ENCODE results near the gene TRABD2A. TPM values are rescaled to one million over a fixed set of nuclear protein-coding genes. Genes with fewer than 3 reads are reported as not detected.
"Not testable (repeated sequence)": the region's sequence is repeated elsewhere in the genome, so short reads cannot be mapped to it uniquely, and the experiment has no call there.

Gene TRABD2A
- total RNA-seq, 1 experiment from 2014 or later: 1.7 TPM

GRCh38 chr2:84915675-84916074, 34.8 kb upstream of the TRABD2A start:
- not testable (repeated sequence) for H4K91ac ChIP-seq (ENCODE audit: insufficient read length, low read depth, low read length); H3T11ph ChIP-seq (ENCODE audit: low read length); H4K5ac ChIP-seq (ENCODE audit: insufficient read length, low read depth, low read length); H3K27me3 ChIP-seq (ENCODE audit: insufficient read depth, low read length); H3K23me2 ChIP-seq (ENCODE audit: insufficient read length, low read depth, low read length, poor library complexity, severe bottlenecking); H3K4me1 ChIP-seq (ENCODE audit: insufficient read depth, low read length); H3K4ac ChIP-seq (ENCODE audit: low read depth, low read length); H3K18ac ChIP-seq (ENCODE audit: insufficient read length, low read depth, low read length); H3K27ac Mint-ChIP-seq; H2AK5ac ChIP-seq (ENCODE audit: insufficient read length, low read length); H3K23ac ChIP-seq (ENCODE audit: insufficient read length, low read depth, low read length); H3K4me3 Mint-ChIP-seq; H3K79me1 ChIP-seq (ENCODE audit: insufficient read depth, low read depth, low read length, poor library complexity, severe bottlenecking); H3K36me3 Mint-ChIP-seq (ENCODE audit: insufficient read depth in 1 of 3, low read depth in 3 of 3); H3K14ac ChIP-seq (ENCODE audit: insufficient read depth, low read length); H2BK15ac ChIP-seq (ENCODE audit: low read depth, low read length); H2BK5ac ChIP-seq (ENCODE audit: insufficient read length, low read length); H3K27me3 Mint-ChIP-seq (ENCODE audit: low read depth); H3K79me2 ChIP-seq (ENCODE audit: insufficient read depth, low read length); H3K27ac ChIP-seq (ENCODE audit: insufficient read length, low read depth, low read length); H4K8ac ChIP-seq (replicated peaks; ENCODE audit: insufficient read length, low read depth, low read length); DNase-seq; H2BK120ac ChIP-seq (ENCODE audit: low read depth, low read length, poor library complexity, severe bottlenecking); H4K20me1 ChIP-seq (ENCODE audit: control insufficient read depth, insufficient read depth, insufficient read length); H2BK12ac ChIP-seq (ENCODE audit: insufficient read length, low read depth, low read length); H3K9me3 ChIP-seq (ENCODE audit: control insufficient read depth, low read depth, low read length); H3K9ac ChIP-seq (ENCODE audit: extremely low read depth, insufficient read length, low read length); H2AFZ ChIP-seq (ENCODE audit: low read length); H2BK20ac ChIP-seq (ENCODE audit: low read depth, low read length, poor library complexity, severe bottlenecking); H3K56ac ChIP-seq (ENCODE audit: insufficient read length, low read depth, low read length); H3K4me2 ChIP-seq (ENCODE audit: insufficient read depth, insufficient read length, low read length); H3K4me1 Mint-ChIP-seq; H3K9me3 Mint-ChIP-seq
- WGBS (ENCODE audit: extremely low coverage, insufficient read length, low lambda C conversion rate): no CpG with 5 or more reads among the region's 24 CpGs
